MM.1S (cell line): ENCODE measurements around the gene NOBOX.

Experiments
- DNase-seq: peaks from one replicate; pipeline ENCODE4 v3.0.0-alpha.2; 2015
- H2AFZ ChIP-seq: fragments of 300-600 bp; sonication (generic); 2 replicates; pipeline ENCODE4 v1.6.0; 2016; ENCODE audit warnings: antibody characterized with exemption, low read length
- H3F3A ChIP-seq: fragments of 300-600 bp; sonication (generic); 2 replicates; pipeline ENCODE4 v1.6.1; 2016; ENCODE audit warnings: mild to moderate bottlenecking, antibody characterized with exemption, low read length, moderate library complexity, mixed read lengths; ENCODE audit not compliant: insufficient read depth
- H3K27ac ChIP-seq: fragments of 300-600 bp; sonication (generic); 2 replicates; pipeline ENCODE4 v1.5.1; 2016; ENCODE audit warnings: mild to moderate bottlenecking, low read length
- H3K27me3 ChIP-seq: fragments of 300-600 bp; sonication (generic); replicated peaks from 2 replicates; pipeline ENCODE4 v1.6.0; 2016; ENCODE audit warnings: low read length; ENCODE audit not compliant: insufficient read depth
- H3K36me3 ChIP-seq: fragments of 300-600 bp; sonication (generic); replicated peaks from 2 replicates; pipeline ENCODE4 v1.6.1; 2016; ENCODE audit warnings: mild to moderate bottlenecking, low read length, mixed read lengths; ENCODE audit not compliant: insufficient read depth
- H3K4me1 ChIP-seq: fragments of 300-600 bp; sonication (generic); 2 replicates; pipeline ENCODE4 v1.6.1; 2016; ENCODE audit warnings: low read length, mixed read lengths
- H3K4me2 ChIP-seq: fragments of 300-600 bp; sonication (generic); 2 replicates; pipeline ENCODE4 v1.6.0; 2016; ENCODE audit warnings: low read depth, low read length
- H3K4me3 ChIP-seq: fragments of 300-600 bp; sonication (generic); 2 replicates; pipeline ENCODE4 v1.5.1; 2016; ENCODE audit warnings: low read length, mixed read lengths
- H3K79me2 ChIP-seq: fragments of 300-600 bp; sonication (generic); 2 replicates; pipeline ENCODE4 v1.6.1; 2016; ENCODE audit warnings: mixed run types, low read length, mixed read lengths
- H3K9ac ChIP-seq: fragments of 300-600 bp; sonication (generic); 2 replicates; pipeline ENCODE4 v1.6.1; 2016; ENCODE audit warnings: low read length, mixed read lengths
- H3K9me2 ChIP-seq: fragments of 300-600 bp; sonication (generic); replicated peaks from 2 replicates; pipeline ENCODE4 v1.6.1; 2016; ENCODE audit warnings: mild to moderate bottlenecking, low read length, mixed read lengths; ENCODE audit not compliant: insufficient read depth
- H3K9me3 ChIP-seq: fragments of 300-600 bp; sonication (generic); replicated peaks from 2 replicates; pipeline ENCODE4 v1.6.1; 2016; ENCODE audit warnings: mild to moderate bottlenecking, low read length, mixed read lengths; ENCODE audit not compliant: insufficient read depth
- H4K20me1 ChIP-seq: fragments of 300-600 bp; sonication (generic); 2 replicates; pipeline ENCODE4 v1.6.1; 2016; ENCODE audit warnings: mild to moderate bottlenecking, low read length, moderate library complexity, mixed read lengths; ENCODE audit not compliant: insufficient read depth
- CTCF ChIP-seq: fragments of 300-600 bp; sonication (generic); IDR thresholded peaks from 2 replicates; pipeline ENCODE4 v1.5.1; 2016; ENCODE audit warnings: antibody characterized with exemption, low read length, mixed read lengths
- EZH2 ChIP-seq: fragments of 300-600 bp; sonication (generic); optimal IDR thresholded peaks from 2 replicates; pipeline ENCODE3; 2017; ENCODE audit warnings: low read depth, mild to moderate bottlenecking, antibody characterized with exemption, low read length, mixed read lengths
- EZH2phosphoT487 ChIP-seq: fragments of 300-600 bp; sonication (generic); IDR thresholded peaks from 2 replicates; pipeline ENCODE4 v1.6.1; 2018; ENCODE audit warnings: antibody characterized with exemption, low read length

NOBOX gene

GRCh38 chr7:144408121-144408520, 4.6 kb upstream of the NOBOX start:
- H3F3A ChIP-seq = no peaks in the 10 kb centered on the region
- no peaks in the 10 kb centered on the region for H3K36me3 ChIP-seq
- no peaks in the 10 kb centered on the region for H3K4me1 ChIP-seq
- no peak overlapping the region for H3K4me3 ChIP-seq
- H3K9me3 ChIP-seq = no peaks in the 10 kb centered on the region
- no peaks in the 10 kb centered on the region for H4K20me1 ChIP-seq
- H3K4me2 ChIP-seq = no peak overlapping the region
- no peaks in the 10 kb centered on the region for H3K9me2 ChIP-seq
- H3K27ac ChIP-seq = no peak overlapping the region
- H2AFZ ChIP-seq = no peak overlapping the region
- no peak for TF ChIP-seq EZH2phosphoT487
- TF ChIP-seq EZH2 = no peak
- TF ChIP-seq CTCF = no peak
- H3K9ac ChIP-seq = no peak overlapping the region
- no peaks in the 10 kb centered on the region for H3K27me3 ChIP-seq
- no peaks in the 10 kb centered on the region for H3K79me2 ChIP-seq
- DNase-seq = no peak

GRCh38 chr7:144407266-144407931, 3.9 kb upstream of the NOBOX start:
- H3K4me3 ChIP-seq = no peak overlapping the region
- no peaks in the 10 kb centered on the region for H3K9me3 ChIP-seq
- TF ChIP-seq CTCF = no peak
- no peak for TF ChIP-seq EZH2phosphoT487
- TF ChIP-seq EZH2 = no peak
- no peak overlapping the region for H3K9ac ChIP-seq
- no peaks in the 10 kb centered on the region for H3K79me2 ChIP-seq
- H3K36me3 ChIP-seq = no peaks in the 10 kb centered on the region
- no peaks in the 10 kb centered on the region for H3K27me3 ChIP-seq
- H3F3A ChIP-seq = no peaks in the 10 kb centered on the region
- no peak overlapping the region for H3K27ac ChIP-seq
- H3K4me1 ChIP-seq = no peaks in the 10 kb centered on the region
- H3K4me2 ChIP-seq = no peak overlapping the region
- H2AFZ ChIP-seq = no peak overlapping the region
- DNase-seq = no peak
- H4K20me1 ChIP-seq = no peaks in the 10 kb centered on the region
- no peaks in the 10 kb centered on the region for H3K9me2 ChIP-seq

GRCh38 chr7:144404946-144405345, 1.5 kb upstream of the NOBOX start:
- Histone ChIP-seq H3K9ac (no peak overlapping the region), H3F3A (no peaks in the 10 kb centered on the region), H3K4me2 (no peak overlapping the region), H3K27ac (no peak overlapping the region), H3K36me3 (no peaks in the 10 kb centered on the region), H2AFZ (no peak overlapping the region), H3K4me3 (no peak overlapping the region), H3K9me2 (no peaks in the 10 kb centered on the region), H3K27me3 (no peaks in the 10 kb centered on the region), H3K9me3 (no peaks in the 10 kb centered on the region), H3K4me1 (no peaks in the 10 kb centered on the region), H4K20me1 (no peaks in the 10 kb centered on the region), H3K79me2 (no peaks in the 10 kb centered on the region)
- no peak for DNase-seq
- TF ChIP-seq EZH2 = no peak

GRCh38 chr7:144403102-144403501, 391 bp downstream of the NOBOX start:
- no peak overlapping the region for H3K27ac ChIP-seq
- H3K36me3 ChIP-seq = no peaks in the 10 kb centered on the region
- no peak overlapping the region for H3K4me2 ChIP-seq
- no peaks in the 10 kb centered on the region for H3K4me1 ChIP-seq
- H3K27me3 ChIP-seq = no peaks in the 10 kb centered on the region
- H3K9me2 ChIP-seq = no peaks in the 10 kb centered on the region
- no peak for TF ChIP-seq EZH2
- no peak for TF ChIP-seq CTCF
- no peak for TF ChIP-seq EZH2phosphoT487
- no peak overlapping the region for H3K9ac ChIP-seq
- no peak overlapping the region for H3K4me3 ChIP-seq
- no peak overlapping the region for H2AFZ ChIP-seq
- no peak for DNase-seq
- no peaks in the 10 kb centered on the region for H4K20me1 ChIP-seq
- H3K79me2 ChIP-seq = no peaks in the 10 kb centered on the region
- H3K9me3 ChIP-seq = no peaks in the 10 kb centered on the region
- H3F3A ChIP-seq = no peaks in the 10 kb centered on the region
